Right lobe of liver (tissue), 4 donors: ENCODE results near the gene LOC101059915.

ENCODE experiments used
- POLR2A ChIP-seq: fragments of 450-650 bp; IDR thresholded peaks from one replicate; pipeline ENCODE4 v1.6.1; 2017; ENCODE audit warnings: antibody characterized with exemption, mild to moderate bottlenecking
- TF ChIP-seq, protein P1 (sequence below), 4 donors: fragments of 200-600 bp in 3 of 4; fragments of 450-650 bp in 1 of 4; IDR thresholded peaks; one replicate each; pipeline versions ENCODE4 v1.5.1 to v1.8.0; 2016 to 2022; ENCODE audit warnings: antibody characterized with exemption in 4 of 4, mild to moderate bottlenecking in 2 of 4
- donor health status: DM: no; HTN: no; CAD: no.
- donor health status: DM: no; HTN: no; CAD: no.
- donor health status: DM: no; HTN: yes; CAD: no.

DNA sequence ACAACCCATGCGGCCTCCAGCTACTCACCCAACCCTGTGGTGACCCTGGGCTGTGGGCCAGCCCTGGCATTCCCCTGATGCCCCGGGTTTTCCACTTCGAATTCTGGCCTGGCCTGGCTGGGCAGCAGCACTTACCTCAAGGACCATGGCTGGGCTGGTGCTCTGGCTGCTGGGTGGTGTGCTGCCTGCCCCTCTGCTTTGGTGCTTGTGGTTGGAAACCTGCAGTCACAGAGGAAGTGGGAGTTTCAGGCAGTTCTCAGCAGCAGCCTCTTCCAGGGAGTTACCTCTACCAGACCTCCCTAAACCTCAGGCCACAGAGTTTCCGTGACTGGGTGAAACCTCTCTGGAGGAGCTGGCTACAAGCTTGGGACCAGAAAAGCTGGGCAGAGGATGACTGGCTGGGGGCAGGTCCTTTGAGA is 49.0 kb upstream of the LOC101059915 start, which contains the start of gene CXCR3:
- TF ChIP-seq, protein P1, sequence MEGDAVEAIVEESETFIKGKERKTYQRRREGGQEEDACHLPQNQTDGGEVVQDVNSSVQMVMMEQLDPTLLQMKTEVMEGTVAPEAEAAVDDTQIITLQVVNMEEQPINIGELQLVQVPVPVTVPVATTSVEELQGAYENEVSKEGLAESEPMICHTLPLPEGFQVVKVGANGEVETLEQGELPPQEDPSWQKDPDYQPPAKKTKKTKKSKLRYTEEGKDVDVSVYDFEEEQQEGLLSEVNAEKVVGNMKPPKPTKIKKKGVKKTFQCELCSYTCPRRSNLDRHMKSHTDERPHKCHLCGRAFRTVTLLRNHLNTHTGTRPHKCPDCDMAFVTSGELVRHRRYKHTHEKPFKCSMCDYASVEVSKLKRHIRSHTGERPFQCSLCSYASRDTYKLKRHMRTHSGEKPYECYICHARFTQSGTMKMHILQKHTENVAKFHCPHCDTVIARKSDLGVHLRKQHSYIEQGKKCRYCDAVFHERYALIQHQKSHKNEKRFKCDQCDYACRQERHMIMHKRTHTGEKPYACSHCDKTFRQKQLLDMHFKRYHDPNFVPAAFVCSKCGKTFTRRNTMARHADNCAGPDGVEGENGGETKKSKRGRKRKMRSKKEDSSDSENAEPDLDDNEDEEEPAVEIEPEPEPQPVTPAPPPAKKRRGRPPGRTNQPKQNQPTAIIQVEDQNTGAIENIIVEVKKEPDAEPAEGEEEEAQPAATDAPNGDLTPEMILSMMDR (IDR thresholded peaks at IDR 0.05) = no peak
- TF ChIP-seq POLR2A = no peak
